Neural cell (in vitro differentiated cells): Measurements from ENCODE around the gene TFPI2.

ENCODE experiments used
- CTCF ChIP-seq: fragments of 450-650 bp; IDR thresholded peaks from 2 replicates; pipeline ENCODE4 v1.5.1; 2014; ENCODE audit warnings: antibody characterized with exemption, mild to moderate bottlenecking, moderate library complexity; ENCODE audit not compliant: poor library complexity, severe bottlenecking
- EP300 ChIP-seq: fragments of 450-650 bp; conservative IDR thresholded peaks from 2 replicates; pipeline ENCODE4 v1.6.1; 2014; ENCODE audit warnings: antibody characterized with exemption, mild to moderate bottlenecking, moderate library complexity; ENCODE audit not compliant: poor library complexity, severe bottlenecking
- EZH2 ChIP-seq: fragments of 200-600, 300-800 bp; shearing (Covaris generic), sonication (generic); IDR thresholded peaks from 2 replicates; pipeline ENCODE4 v1.6.1; 2014; ENCODE audit warnings: antibody characterized with exemption, low read length, borderline replicate concordance, mild to moderate bottlenecking; ENCODE audit not compliant: insufficient read depth, poor library complexity, severe bottlenecking
- MXI1 ChIP-seq: fragments of 450-650 bp; conservative IDR thresholded peaks from 2 replicates; pipeline ENCODE4 v1.6.1; 2014; ENCODE audit warnings: antibody characterized with exemption, mild to moderate bottlenecking; ENCODE audit not compliant: poor library complexity, severe bottlenecking
- POLR2AphosphoS5 ChIP-seq: IDR thresholded peaks from 2 replicates; pipeline ENCODE4 v1.6.1; 2012
- RAD21 ChIP-seq: fragments of 450-650 bp; conservative IDR thresholded peaks from 2 replicates; pipeline ENCODE4 v1.6.1; 2014; ENCODE audit warnings: antibody characterized with exemption, mild to moderate bottlenecking, moderate library complexity
- REST ChIP-seq: IDR thresholded peaks from 2 replicates; pipeline ENCODE4 v1.6.1; 2012; ENCODE audit warnings: borderline replicate concordance
- TAF1 ChIP-seq: IDR thresholded peaks from 2 replicates; pipeline ENCODE4 v1.6.1; 2012; ENCODE audit warnings: low read depth

GRCh38 chr7:93894426-93894825 is 3.9 kb upstream of the TFPI2 start:
- TF ChIP-seq CTCF (no peak), POLR2AphosphoS5 (no peak), EZH2 (no peak), MXI1 (no peak), EP300 (no peak), RAD21 (no peak), TAF1 (no peak), REST (no peak)
